GM19043 (cell line): Measurements from ENCODE around the gene KIAA1671.
"Not testable (repeated sequence)": the region's sequence is repeated elsewhere in the genome, so short reads cannot be mapped to it uniquely, and the experiment has no call there.

Experiments used
- ATAC-seq: cut with Tn5 transposase; IDR thresholded peaks from one replicate; pipeline ENCODE4 v1.9.1; 2021; ENCODE audit warnings: low read depth; ENCODE audit not compliant: unreplicated experiment

Gene KIAA1671

GRCh38 chr22:25212337-25212736 is 259.8 kb downstream of the KIAA1671 start:
- ATAC-seq, result no peak

GRCh38 chr22:25213221-25213620 is 260.7 kb downstream of the KIAA1671 start:
- no peak for ATAC-seq

- ATAC-seq, result no peak
Observed at GRCh38 chr22:25216230-25216629, 263.7 kb downstream of the KIAA1671 start.

- no peak for ATAC-seq
Observed at GRCh38 chr22:25219211-25219689, 266.7 kb downstream of the KIAA1671 start, which contains the start of gene CRYBB2. Gene CRYBB2, plus strand, starts transcription at chr22:25219639. Its CDS starts 1,791 bp downstream, at chr22:25221430.

- ATAC-seq, result no peak
Observed at GRCh38 chr22:25219948-25220442, 267.5 kb downstream of the KIAA1671 start.

- no peak for ATAC-seq
Observed at GRCh38 chr22:25221790-25222189, 269.3 kb downstream of the KIAA1671 start.

- no peak for ATAC-seq
Observed at GRCh38 chr22:25223269-25223850, 270.8 kb downstream of the KIAA1671 start.

- ATAC-seq, result no peak
Observed at GRCh38 chr22:25228822-25229221, 276.3 kb downstream of the KIAA1671 start.

- not testable (repeated sequence) for ATAC-seq
Observed at GRCh38 chr22:25230760-25231159, 278.2 kb downstream of the KIAA1671 start.

GRCh38 chr22:25232301-25232700 is 279.8 kb downstream of the KIAA1671 start:
- no peak for ATAC-seq

- ATAC-seq, result not testable (repeated sequence)
Observed at GRCh38 chr22:25233706-25234105, 281.2 kb downstream of the KIAA1671 start.

GRCh38 chr22:25235547-25236290 is 283.2 kb downstream of the KIAA1671 start:
- ATAC-seq, result peak; percentile 51

GRCh38 chr22:25236417-25236816 is 283.9 kb downstream of the KIAA1671 start:
- ATAC-seq, result no peak

GRCh38 chr22:25237503-25237902 is 285.0 kb downstream of the KIAA1671 start:
- ATAC-seq, result no peak

- not testable (repeated sequence) for ATAC-seq
Observed at GRCh38 chr22:25238058-25238457, 285.5 kb downstream of the KIAA1671 start.
